ENCODE data around the gene PRMT6. TPM values are rescaled to one million over a fixed set of nuclear protein-coding genes. Genes with fewer than 3 reads are reported as not detected.

The PRMT6 gene
- total and polyA plus RNA-seq, 2 of the 4 experiments (the other 2 are of a cell fraction) = 12.5 to 15.4 TPM

- Histone ChIP-seq H2BK15ac (ENCODE audit: low read depth, low read length) (no peak overlapping the region), H2AFZ (replicated peaks; ENCODE audit: low read length, poor library complexity) (no peak overlapping the region), H3K4me2 (ENCODE audit: low read depth, low read length) (no peak overlapping the region), H3K14ac (replicated peaks; ENCODE audit: low read depth, low read length) (no peak overlapping the region), H3K56ac (ENCODE audit: extremely low read depth, insufficient read depth, low read length) (no peak overlapping the region), H2AK5ac (ENCODE audit: low read depth, low read length) (no peak overlapping the region), H3K9me1 (ENCODE audit: insufficient read depth, low read length) (no peaks in the 10 kb centered on the region), H3K79me1 (ENCODE audit: low read depth in 1 of 2, low read length in 2 of 2) (no peaks in the 10 kb centered on the region), H3K4me1 (ENCODE audit: control insufficient read depth, insufficient read depth, low read length) (no peaks in the 10 kb centered on the region), H4K5ac (ENCODE audit: low read depth, low read length) (no peak overlapping the region), H3K9me3 (ENCODE audit: control insufficient read depth, insufficient read depth, low read length) (no peaks in the 10 kb centered on the region), H2BK120ac (ENCODE audit: low read depth, low read length) (no peak overlapping the region), H3K4me3 (ENCODE audit: insufficient read depth, low read depth, low read length) (no peak overlapping the region), H3K18ac (ENCODE audit: low read depth, low read length) (no peak overlapping the region), H2AK9ac (replicated peaks; ENCODE audit: low read depth, low read length, poor library complexity) (no peak overlapping the region), H3K27me3 (ENCODE audit: control insufficient read depth, insufficient read depth, low read length) (no peaks in the 10 kb centered on the region), H4K20me1 (ENCODE audit: insufficient read depth, low read length) (no peaks in the 10 kb centered on the region), H3K9ac (ENCODE audit: low read depth, low read length) (no peak overlapping the region), H3K4ac (ENCODE audit: low read depth, low read length) (no peak overlapping the region), H2BK20ac (ENCODE audit: low read depth, low read length) (no peak overlapping the region), H2BK5ac (ENCODE audit: low read depth, low read length, poor library complexity, severe bottlenecking) (no peak overlapping the region), H3K27ac (ENCODE audit: insufficient read depth, low read length) (no peak overlapping the region), H3K36me3 (ENCODE audit: control insufficient read depth, insufficient read depth, low read length) (no peaks in the 10 kb centered on the region), H4K91ac (ENCODE audit: insufficient read depth, low read depth, low read length) (no peak overlapping the region), H3K23ac (ENCODE audit: low read depth, low read length) (no peak overlapping the region), H4K8ac (ENCODE audit: low read depth in 2 of 2, low read length in 2 of 2) (no peak overlapping the region)
- intact Hi-C loops (cut with micrococcal nuclease) (no loop called here), dilution Hi-C loops (cut with HindIII; ENCODE audit: low sequenced_read_pairs, unreplicated experiment) (no loop called here), in situ Hi-C loops (cut with MboI; ENCODE audit: low sequenced_read_pairs) (no loop called here)
- no peak for ATAC-seq (ENCODE audit: low read depth)
- no peak for TF ChIP-seq NFE2L2 (IDR thresholded peaks at IDR 0.05; ENCODE audit: low read depth, low read length)
- no peak for TF ChIP-seq CEBPB (IDR thresholded peaks at IDR 0.05; ENCODE audit: low read depth, low read length)
- TF ChIP-seq MAZ (IDR thresholded peaks at IDR 0.05; ENCODE audit: borderline replicate concordance, low read depth, low read length) = no peak
- TF ChIP-seq ELK1 (IDR thresholded peaks at IDR 0.05; ENCODE audit: borderline replicate concordance, low read depth, low read length) = no peak
- TF ChIP-seq MAFK (IDR thresholded peaks at IDR 0.05; ENCODE audit: low read depth, low read length) = no peak
- TF ChIP-seq FOS (IDR thresholded peaks at IDR 0.05; ENCODE audit: low read depth, low read length) = no peak
- no peak for TF ChIP-seq BHLHE40 (IDR thresholded peaks at IDR 0.05; ENCODE audit: low read depth, low read length)
- TF ChIP-seq SMC3 (IDR thresholded peaks at IDR 0.05; ENCODE audit: low read depth, low read length) = no peak
- TF ChIP-seq RAD21 (IDR thresholded peaks at IDR 0.05; ENCODE audit: low read length) = no peak
- TF ChIP-seq, protein P1, sequence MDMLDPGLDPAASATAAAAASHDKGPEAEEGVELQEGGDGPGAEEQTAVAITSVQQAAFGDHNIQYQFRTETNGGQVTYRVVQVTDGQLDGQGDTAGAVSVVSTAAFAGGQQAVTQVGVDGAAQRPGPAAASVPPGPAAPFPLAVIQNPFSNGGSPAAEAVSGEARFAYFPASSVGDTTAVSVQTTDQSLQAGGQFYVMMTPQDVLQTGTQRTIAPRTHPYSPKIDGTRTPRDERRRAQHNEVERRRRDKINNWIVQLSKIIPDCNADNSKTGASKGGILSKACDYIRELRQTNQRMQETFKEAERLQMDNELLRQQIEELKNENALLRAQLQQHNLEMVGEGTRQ (IDR thresholded peaks at IDR 0.05; ENCODE audit: low read depth, low read length) = no peak
- TF ChIP-seq CHD1 (IDR thresholded peaks at IDR 0.05; ENCODE audit: low read depth, low read length) = no peak
- TF ChIP-seq RCOR1 (IDR thresholded peaks at IDR 0.05; ENCODE audit: insufficient replicate concordance, low read length) = no peak
- TF ChIP-seq RFX5 (IDR thresholded peaks at IDR 0.05; ENCODE audit: low read depth, low read length) = no peak
- TF ChIP-seq MXI1 (IDR thresholded peaks at IDR 0.05; ENCODE audit: borderline replicate concordance, low read depth, low read length) = no peak
- no peak for TF ChIP-seq CTCF (conservative IDR thresholded peaks at IDR 0.05; ENCODE audit: low read depth, low read length)
- no peak for TF ChIP-seq POLR2A (IDR thresholded peaks at IDR 0.05; ENCODE audit: low read depth, low read length)
- WGBS, 2 experiments (ENCODE audit: extremely low coverage in 2 of 2, insufficient read length in 1 of 2) = no CpG with 5 or more reads among the region's 3 CpGs
- no TSS peak for BruUV-seq (replicated peaks)
- ChIA-PET POLR2A (ENCODE audit: unreplicated experiment) (no interaction called here), CTCF (no interaction called here)
- DNase-seq = no peak
These were observed 49.4 kb downstream of the PRMT6 start for GRCh38 chr1:107105914-107106313.
